ENCODE measurements around the gene SEPTIN5. TPM values are rescaled to one million over a fixed set of nuclear protein-coding genes. Genes with fewer than 3 reads are reported as not detected.

The SEPTIN5 gene
- total RNA-seq, 2 experiments from 2014 or later, result not detected

GRCh38 chr22:19770349-19771220 is 56.3 kb downstream of the SEPTIN5 start:
- peaks cover 45% of the 10 kb centered on the region for H3K4me1 ChIP-seq (ENCODE audit: insufficient read depth, low read length, poor library complexity, severe bottlenecking)
- intact Hi-C loops (cut with micrococcal nuclease; ENCODE audit: unreplicated experiment), result no loop called here
- no TSS peak for BruUV-seq (replicated peaks)
- no peak overlapping the region for H3K4me2 ChIP-seq (ENCODE audit: low read length)
- no peak overlapping the region for H3K27ac ChIP-seq (ENCODE audit: low read depth, low read length, poor library complexity, severe bottlenecking)
- H4K20me1 ChIP-seq (ENCODE audit: insufficient read depth, low read length), result no peaks in the 10 kb centered on the region
- ChIA-PET POLR2A (no interaction called here), CTCF (ENCODE audit: unreplicated experiment) (interaction anchor here (1.4 kb wide), 1 partner anchor 126 kb away, joined by 3 read pairs; no protein-coding TSS in a partner anchor)
- H3K9me2 ChIP-seq (ENCODE audit: insufficient read depth, low read length), result no peaks in the 10 kb centered on the region
- DNase-seq (ENCODE audit: low spot score), result no peak
- no peak overlapping the region for H3K4me3 ChIP-seq (ENCODE audit: low read depth, low read length, poor library complexity, severe bottlenecking)
- TF ChIP-seq EZH2phosphoT487 (IDR thresholded peaks at IDR 0.05; ENCODE audit: borderline replicate concordance, low read depth, low read length) (no peak), CTCF (conservative IDR thresholded peaks at IDR 0.05; ENCODE audit: low read length) (no peak)
- H3K36me3 ChIP-seq (ENCODE audit: insufficient read depth, low read length), result no peaks in the 10 kb centered on the region
- H2AFZ ChIP-seq (ENCODE audit: low read length), result no peak overlapping the region
- no peaks in the 10 kb centered on the region for H3K9me3 ChIP-seq (ENCODE audit: low read length)
- H3K79me2 ChIP-seq (ENCODE audit: insufficient read depth, low read depth, low read length), result no peaks in the 10 kb centered on the region

GRCh38 chr22:19772422-19772672 is 58.0 kb downstream of the SEPTIN5 start:
- no peaks in the 10 kb centered on the region for H3K9me2 ChIP-seq (ENCODE audit: insufficient read depth, low read length)
- H4K20me1 ChIP-seq (ENCODE audit: insufficient read depth, low read length), result no peaks in the 10 kb centered on the region
- no peak for DNase-seq (ENCODE audit: low spot score)
- TF ChIP-seq EZH2phosphoT487 (IDR thresholded peaks at IDR 0.05; ENCODE audit: borderline replicate concordance, low read depth, low read length), result no peak
- no peak for TF ChIP-seq CTCF (conservative IDR thresholded peaks at IDR 0.05; ENCODE audit: low read length)
- CTCF ChIA-PET (ENCODE audit: unreplicated experiment), result interaction anchor here (1.3 to 2.2 kb wide), 2 partner anchors 15 to 115 kb away, joined by 6 to 8 read pairs; no protein-coding TSS in a partner anchor
- H3K36me3 ChIP-seq (ENCODE audit: insufficient read depth, low read length), result no peaks in the 10 kb centered on the region
- peak overlapping the region; percentile 60 for H3K4me3 ChIP-seq (ENCODE audit: low read depth, low read length, poor library complexity, severe bottlenecking)
- H3K4me2 ChIP-seq (ENCODE audit: low read length), result peak overlapping the region; percentile 76
- peak overlapping the region; percentile 76; the same call in 1 of the 2 replicates for H2AFZ ChIP-seq (ENCODE audit: low read length)
- peaks cover 53% of the 10 kb centered on the region for H3K4me1 ChIP-seq (ENCODE audit: insufficient read depth, low read length, poor library complexity, severe bottlenecking)
- H3K79me2 ChIP-seq (ENCODE audit: insufficient read depth, low read depth, low read length), result no peaks in the 10 kb centered on the region
- intact Hi-C loops (cut with micrococcal nuclease; ENCODE audit: unreplicated experiment), result loop anchor here (2.0 kb wide), 3 partner anchors 42 to 118 kb away; partner anchors contain the start of genes GNB1L and RTL10
- H3K9me3 ChIP-seq (ENCODE audit: low read length), result no peaks in the 10 kb centered on the region
- no TSS peak for BruUV-seq (replicated peaks)
- POLR2A ChIA-PET, result interaction anchor here (0.6 to 1.8 kb wide), 5 partner anchors 11 to 296 kb away, joined by 3 to 4 read pairs (median 4); no protein-coding TSS in a partner anchor
- peak overlapping the region; percentile 81 for H3K27ac ChIP-seq (ENCODE audit: low read depth, low read length, poor library complexity, severe bottlenecking)

Other genes starting within 250 kb of the SEPTIN5 start
- 52.8 and 70.8 TPM in 2 replicates for gene UFD1, start 235.3 kb upstream of the SEPTIN5 start, total RNA-seq (2014; rRNA removed; shearing (Covaris generic))
- 60.1 and 62.5 TPM in 2 replicates for gene UFD1, start 235.3 kb upstream of the SEPTIN5 start, total RNA-seq (2022)
- gene CDC45, start 234.6 kb upstream of the SEPTIN5 start, total RNA-seq (2014; rRNA removed; shearing (Covaris generic)), result 80.2 and 90.9 TPM in 2 replicates
- gene CDC45, start 234.6 kb upstream of the SEPTIN5 start, total RNA-seq (2022), result 83.0 and 97.1 TPM in 2 replicates
- gene CLDN5, start 190.1 kb upstream of the SEPTIN5 start, total RNA-seq (2014; rRNA removed; shearing (Covaris generic)), result not detected in 2 replicates
- gene CLDN5, start 190.1 kb upstream of the SEPTIN5 start, total RNA-seq (2022), result not detected in 2 replicates
- gene GP1BB, start 9.0 kb downstream of the SEPTIN5 start, total RNA-seq (2014; rRNA removed; shearing (Covaris generic)), result not detected in 2 replicates
- gene GP1BB, start 9.0 kb downstream of the SEPTIN5 start, total RNA-seq (2022), result not detected in 2 replicates
- not detected in 2 replicates for gene TBX1, start 46.3 kb downstream of the SEPTIN5 start, total RNA-seq (2014; rRNA removed; shearing (Covaris generic))
- 0.23 TPM in 1 of 2 replicates, not detected in the other for gene TBX1, start 46.3 kb downstream of the SEPTIN5 start, total RNA-seq (2022)
- 21.2 and 26.7 TPM in 2 replicates for gene GNB1L, start 140.4 kb downstream of the SEPTIN5 start, total RNA-seq (2014; rRNA removed; shearing (Covaris generic))
- 12.9 and 13.1 TPM in 2 replicates for gene GNB1L, start 140.4 kb downstream of the SEPTIN5 start, total RNA-seq (2022)
- gene RTL10, start 140.4 kb downstream of the SEPTIN5 start, total RNA-seq (2014; rRNA removed; shearing (Covaris generic)), result 25.5 and 28.2 TPM in 2 replicates
- 26.1 and 26.2 TPM in 2 replicates for gene RTL10, start 140.4 kb downstream of the SEPTIN5 start, total RNA-seq (2022)
- 102 and 112 TPM in 2 replicates for gene COMT, start 227.3 kb downstream of the SEPTIN5 start, total RNA-seq (2014; rRNA removed; shearing (Covaris generic))
- 89.5 and 90.8 TPM in 2 replicates for gene COMT, start 227.3 kb downstream of the SEPTIN5 start, total RNA-seq (2022)
- 24.1 and 28.9 TPM in 2 replicates for gene TXNRD2, start 227.3 kb downstream of the SEPTIN5 start, total RNA-seq (2014; rRNA removed; shearing (Covaris generic))
- 23.5 and 24.7 TPM in 2 replicates for gene TXNRD2, start 227.3 kb downstream of the SEPTIN5 start, total RNA-seq (2022)